Upper lobe of left lung (tissue), 4 donors: ENCODE data around the gene IFT52.

Experiments used
- EP300 ChIP-seq, 4 donors: sonication (generic); formaldehyde crosslinking; IDR thresholded peaks; one replicate each; pipeline ENCODE4 v1.5.1; 2017; ENCODE audit warnings: antibody characterized with exemption in 4 of 4, control low read depth in 2 of 4
- POLR2A ChIP-seq, 4 donors: fragments of 450-650 bp; IDR thresholded peaks; one replicate each; pipeline ENCODE4 v1.5.1; 2016 to 2017; ENCODE audit warnings: antibody characterized with exemption in 4 of 4, mild to moderate bottlenecking in 2 of 4
- POLR2AphosphoS5 ChIP-seq, 2 donors: sonication (generic); formaldehyde crosslinking; IDR thresholded peaks; one replicate each; pipeline ENCODE4 v1.5.1; 2017; ENCODE audit warnings: antibody characterized with exemption in 2 of 2
- TF ChIP-seq, protein P1 (sequence below), 6 experiments: fragments of 450-650 bp in 4 of 6; fragments of 200-600 bp in 2 of 6; sonication (generic) in 2 of 6; IDR thresholded peaks; one replicate each; pipeline ENCODE4 v1.5.1; 2016 to 2019; ENCODE audit warnings: antibody characterized with exemption in 6 of 6

DNA sequence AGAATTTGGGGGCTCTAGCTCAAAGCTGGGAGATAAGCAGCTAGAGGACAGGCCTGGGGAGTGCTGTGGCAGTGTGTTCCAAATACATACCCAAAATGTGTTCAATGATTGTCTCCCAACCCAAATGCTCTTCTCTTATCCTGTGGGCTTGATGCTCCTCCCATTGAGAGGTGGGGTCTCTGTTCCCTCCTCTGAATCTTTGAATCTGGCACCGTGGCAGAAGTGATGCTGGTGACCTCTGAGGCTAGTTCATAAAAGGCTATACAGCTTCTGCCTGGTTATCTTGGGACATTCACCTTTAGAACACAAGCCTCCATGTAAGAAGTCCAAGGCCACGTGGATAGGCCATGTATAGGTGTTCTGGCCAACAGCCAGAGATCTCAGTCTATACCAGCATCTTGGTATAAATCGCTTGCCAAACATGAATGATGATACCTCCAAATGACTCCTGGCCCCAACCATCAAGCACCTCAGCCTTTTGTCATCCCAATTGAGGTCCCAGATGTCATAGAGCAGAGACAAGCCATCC lies 60.3 kb downstream of the IFT52 start:
- TF ChIP-seq, protein P1, sequence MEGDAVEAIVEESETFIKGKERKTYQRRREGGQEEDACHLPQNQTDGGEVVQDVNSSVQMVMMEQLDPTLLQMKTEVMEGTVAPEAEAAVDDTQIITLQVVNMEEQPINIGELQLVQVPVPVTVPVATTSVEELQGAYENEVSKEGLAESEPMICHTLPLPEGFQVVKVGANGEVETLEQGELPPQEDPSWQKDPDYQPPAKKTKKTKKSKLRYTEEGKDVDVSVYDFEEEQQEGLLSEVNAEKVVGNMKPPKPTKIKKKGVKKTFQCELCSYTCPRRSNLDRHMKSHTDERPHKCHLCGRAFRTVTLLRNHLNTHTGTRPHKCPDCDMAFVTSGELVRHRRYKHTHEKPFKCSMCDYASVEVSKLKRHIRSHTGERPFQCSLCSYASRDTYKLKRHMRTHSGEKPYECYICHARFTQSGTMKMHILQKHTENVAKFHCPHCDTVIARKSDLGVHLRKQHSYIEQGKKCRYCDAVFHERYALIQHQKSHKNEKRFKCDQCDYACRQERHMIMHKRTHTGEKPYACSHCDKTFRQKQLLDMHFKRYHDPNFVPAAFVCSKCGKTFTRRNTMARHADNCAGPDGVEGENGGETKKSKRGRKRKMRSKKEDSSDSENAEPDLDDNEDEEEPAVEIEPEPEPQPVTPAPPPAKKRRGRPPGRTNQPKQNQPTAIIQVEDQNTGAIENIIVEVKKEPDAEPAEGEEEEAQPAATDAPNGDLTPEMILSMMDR (IDR thresholded peaks at IDR 0.05): no peak
- TF ChIP-seq POLR2A (IDR thresholded peaks at IDR 0.05) (no peak), POLR2AphosphoS5 (IDR thresholded peaks at IDR 0.05) (no peak), EP300 (IDR thresholded peaks at IDR 0.05) (no peak)
